GM19025 (cell line): Measurements from ENCODE around the gene FBXO21.

Experiments
- ATAC-seq: cut with Tn5 transposase; IDR thresholded peaks from one replicate; pipeline ENCODE4 v1.9.1; 2021; ENCODE audit warnings: mild to moderate bottlenecking, low read depth, moderate library complexity; ENCODE audit not compliant: unreplicated experiment

FBXO21 gene

GRCh38 chr12:117167769-117168168 lies 22.5 kb downstream of the FBXO21 start:
- ATAC-seq, result no peak

GRCh38 chr12:117166107-117166506 lies 24.2 kb downstream of the FBXO21 start:
- no peak for ATAC-seq

GRCh38 chr12:117165342-117165741 lies 24.9 kb downstream of the FBXO21 start:
- no peak for ATAC-seq

- ATAC-seq, result no peak
Observed at GRCh38 chr12:117162633-117163032, 27.6 kb downstream of the FBXO21 start.

GRCh38 chr12:117162167-117162539 lies 28.1 kb downstream of the FBXO21 start:
- no peak for ATAC-seq

- no peak for ATAC-seq
Observed at GRCh38 chr12:117161460-117162166, 28.7 kb downstream of the FBXO21 start.

- no peak for ATAC-seq
Observed at GRCh38 chr12:117159674-117160073, 30.6 kb downstream of the FBXO21 start.

GRCh38 chr12:117158911-117159553 lies 31.2 kb downstream of the FBXO21 start:
- no peak for ATAC-seq

- no peak for ATAC-seq
Observed at GRCh38 chr12:117158096-117158495, 32.2 kb downstream of the FBXO21 start.

- peak; percentile 54 for ATAC-seq
Observed at GRCh38 chr12:117155278-117156060, 34.8 kb downstream of the FBXO21 start.

GRCh38 chr12:117152793-117153775 lies 37.2 kb downstream of the FBXO21 start:
- ATAC-seq, result peak; percentile 60

GRCh38 chr12:117151403-117152031 lies 38.8 kb downstream of the FBXO21 start:
- no peak for ATAC-seq

- no peak for ATAC-seq
Observed at GRCh38 chr12:117149431-117149830, 40.8 kb downstream of the FBXO21 start.

GRCh38 chr12:117148642-117149041 lies 41.6 kb downstream of the FBXO21 start:
- ATAC-seq, result no peak

- no peak for ATAC-seq
Observed at GRCh38 chr12:117147639-117148038, 42.6 kb downstream of the FBXO21 start.

GRCh38 chr12:117145597-117146154 lies 44.6 kb downstream of the FBXO21 start:
- ATAC-seq, result no peak

- ATAC-seq, result no peak
Observed at GRCh38 chr12:117144599-117144998, 45.7 kb downstream of the FBXO21 start.

GRCh38 chr12:117143008-117143532 lies 47.2 kb downstream of the FBXO21 start:
- ATAC-seq, result no peak

GRCh38 chr12:117142094-117142493 lies 48.2 kb downstream of the FBXO21 start:
- ATAC-seq, result no peak
